Gastrocnemius medialis (tissue), 4 donors: ENCODE measurements around the gene ATF7.

Source experiments
- CTCF ChIP-seq, 5 experiments: fragments of 450-650 bp in 3 of 5; fragments of 200-600 bp in 2 of 5; sonication (generic) in 2 of 5; IDR thresholded peaks in 4 of 5; conservative IDR thresholded peaks in 1 of 5; 1 replicate in 4 of 5; 2 replicates in 1 of 5; pipeline ENCODE4 v1.5.1; 2016 to 2019; ENCODE audit warnings: antibody characterized with exemption in 5 of 5, mild to moderate bottlenecking in 3 of 5, moderate library complexity in 3 of 5
- POLR2A ChIP-seq, 2 donors: fragments of 450-650 bp; IDR thresholded peaks; one replicate each; pipeline ENCODE4 v1.6.1; 2017; ENCODE audit warnings: antibody characterized with exemption in 2 of 2, mild to moderate bottlenecking in 2 of 2, moderate library complexity in 2 of 2

DNA sequence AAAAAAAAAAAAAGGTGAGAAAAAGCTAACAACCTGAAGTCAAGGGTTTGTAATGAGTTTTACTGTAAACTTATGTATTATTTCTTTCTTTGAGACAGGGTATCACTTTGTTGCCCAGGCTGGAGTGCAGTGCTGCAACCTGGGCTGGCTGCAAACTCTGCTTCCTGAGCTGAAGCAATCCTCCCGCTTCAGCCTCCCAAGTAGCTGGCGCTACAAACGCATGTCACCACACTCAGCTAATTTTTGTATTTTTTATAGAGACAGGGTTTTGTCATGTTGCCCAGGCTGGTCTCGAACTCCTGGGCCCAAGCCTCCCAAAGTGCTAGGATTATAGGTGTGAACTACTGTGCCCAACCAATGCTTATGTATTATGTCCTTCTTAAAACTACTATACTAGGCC is 9.2 kb downstream of the ATF7 start:
- TF ChIP-seq POLR2A (IDR thresholded peaks at IDR 0.05) (no peak), CTCF (IDR thresholded peaks at IDR 0.05 in 4 of 5, conservative IDR thresholded peaks at IDR 0.05 in 1 of 5) (no peak)
